T-cell (primary cell): Measurements from ENCODE around the gene DBN1. TPM values are rescaled to one million over a fixed set of nuclear protein-coding genes. Genes with fewer than 3 reads are reported as not detected.

Experiments
- ATAC-seq, 4 experiments: fragments of 200-7000 bp in 3 of 4; fragments of 150-1000 bp in 1 of 4; cut with Tn5 transposase; replicated peaks in 1 of 4; 1 replicate in 3 of 4; 2 replicates in 1 of 4; pipeline ENCODE4 v1.10.0; 2021; ENCODE audit warnings: moderate library complexity in 3 of 4, mild to moderate bottlenecking in 2 of 4, moderate number of reproducible peaks in 1 of 4
- CTCF ChIA-PET, 2 donors: fragments of 300-600 bp; sonication (Branson Sonifier 250); formaldehyde crosslinking; loops; one replicate each; lab custom pipeline; 2022; ENCODE audit warnings: antibody characterized with exemption in 2 of 2; lab: Charles Lee
- POLR2A ChIA-PET, 2 donors: fragments of 300-600 bp; sonication (Branson Sonifier 250); formaldehyde crosslinking; loops; one replicate each; lab custom pipeline; 2022; ENCODE audit warnings: antibody characterized with exemption in 2 of 2; lab: Charles Lee
- DNase-seq, 35 experiments: peaks; one replicate each; pipeline versions ENCODE4 v3.0.0 to v3.0.0-alpha.2; 2013 to 2023
- H3K27ac ChIP-seq: one replicate; pipeline ENCODE4 v1.5.1; 2013; ENCODE audit warnings: low read length
- H3K27me3 ChIP-seq, 2 experiments: replicated peaks in 1 of 2; 1 replicate in 1 of 2; 2 replicates in 1 of 2; pipeline versions ENCODE4 v1.6.1 to v1.7.0; 2013; ENCODE audit warnings: low read length in 1 of 2, mixed read lengths in 1 of 2; ENCODE audit not compliant: control insufficient read depth in 2 of 2, insufficient read depth in 2 of 2; ENCODE audit errors: extremely low read depth in 1 of 2
- H3K36me3 ChIP-seq, 2 donors: 1 replicate in 1 of 2; 2 replicates in 1 of 2; pipeline versions ENCODE4 v1.6.1 to v1.7.0; 2013; ENCODE audit warnings: low read length in 1 of 2; ENCODE audit not compliant: control insufficient read depth in 2 of 2, insufficient read depth in 1 of 2; ENCODE audit errors: extremely low read depth in 1 of 2
- H3K4me1 ChIP-seq, 2 experiments: 1 replicate in 1 of 2; 2 replicates in 1 of 2; pipeline versions ENCODE4 v1.6.1 to v1.7.0; 2013; ENCODE audit warnings: low read length in 2 of 2, mixed read lengths in 1 of 2; ENCODE audit not compliant: insufficient read depth in 2 of 2, control insufficient read depth in 1 of 2; ENCODE audit errors: extremely low read depth in 1 of 2
- H3K4me3 ChIP-seq, 2 donors: 1 replicate in 1 of 2; 2 replicates in 1 of 2; pipeline versions ENCODE4 v1.5.1 to v1.7.0; 2013; ENCODE audit warnings: mild to moderate bottlenecking in 2 of 2, low read length in 1 of 2, moderate library complexity in 1 of 2; ENCODE audit not compliant: control insufficient read depth in 1 of 2; ENCODE audit errors: extremely low read depth in 1 of 2
- H3K9me3 ChIP-seq: 2 replicates; pipeline ENCODE4 v1.7.0; 2013
- H3K27ac Mint-ChIP-seq, 2 donors: one replicate each; pipeline ENCODE4 v1.8.0; 2020 to 2021; ENCODE audit warnings: mild to moderate bottlenecking in 2 of 2, mixed read lengths in 2 of 2
- H3K27me3 Mint-ChIP-seq, 2 donors: one replicate each; pipeline ENCODE4 v1.8.0; 2021 to 2022; ENCODE audit warnings: mixed read lengths in 2 of 2
- H3K36me3 Mint-ChIP-seq: one replicate; pipeline ENCODE4 v1.8.0; 2021; ENCODE audit warnings: mixed read lengths
- H3K4me1 Mint-ChIP-seq, 3 donors: one replicate each; pipeline ENCODE4 v1.8.0; 2020 to 2022; ENCODE audit warnings: mixed read lengths in 3 of 3, mild to moderate bottlenecking in 1 of 3
- H3K4me3 Mint-ChIP-seq, 3 donors: one replicate each; pipeline ENCODE4 v1.8.0; 2020 to 2022; ENCODE audit warnings: mild to moderate bottlenecking in 3 of 3, mixed read lengths in 3 of 3, moderate library complexity in 3 of 3
- H3K9me3 Mint-ChIP-seq, 3 donors: one replicate each; pipeline ENCODE4 v1.8.0; 2020 to 2022; ENCODE audit warnings: mixed read lengths in 3 of 3
- WGBS: methylation state at CpG from one replicate; pipeline ENCODE4 v1.1.5; 2013; ENCODE audit warnings: missing lambda C conversion rate; ENCODE audit not compliant: insufficient coverage; 5-methylcytosine and 5-hydroxymethylcytosine counted together
- total RNA-seq, 35 experiments: library from RNA in 6 of 35; stranded (reverse) in 6 of 35; fragments of 120-200 nt in 1 of 35; gene quantifications; one replicate each; pipeline versions ENCODE4 v1.2.1 to v1.2.4 and lab custom pipeline; 2013 to 2026

DBN1 gene
- total RNA-seq, 5 donors from 2014 or later (not counting 1 experiment from before 2014, with no cell fraction given): 11.6 to 41.3 (median 21.1) TPM

- Histone ChIP-seq H3K36me3 (peaks cover 17 to 54% of the 10 kb centered on the region in 2 donors), H3K9me3 (no peaks in the 10 kb centered on the region), H3K4me1 (peaks cover 3 to 32% of the 10 kb centered on the region in 2 experiments), H3K27ac (no peak overlapping the region), H3K27me3 (no peaks in the 10 kb centered on the region), H3K4me3 (no peak overlapping the region)
- WGBS: 88% methylated on average over 15 of the region's 15 CpGs
- ATAC-seq: no peak
- Mint-ChIP-seq H3K27me3 (no peaks in the 10 kb centered on the region), H3K27ac (no peak overlapping the region), H3K4me1 (peaks cover 8 to 21% (median 20%) of the 10 kb centered on the region in 3 donors), H3K4me3 (no peak overlapping the region), H3K36me3 (peaks cover 30% of the 10 kb centered on the region), H3K9me3 (no peaks in the 10 kb centered on the region)
- peak in 1 of 35 experiments; percentile 46 for DNase-seq
- CTCF ChIA-PET: no interaction called here
- POLR2A ChIA-PET: no interaction called here
Observed at GRCh38 chr5:177510567-177511053, 37.2 kb upstream of the DBN1 start.

- Histone ChIP-seq H3K27me3 (no peaks in the 10 kb centered on the region), H3K9me3 (no peaks in the 10 kb centered on the region), H3K4me1 (peaks cover 2 to 27% of the 10 kb centered on the region in 2 experiments), H3K36me3 (peaks cover 17 to 49% of the 10 kb centered on the region in 2 donors), H3K27ac (no peak overlapping the region), H3K4me3 (no peak overlapping the region)
- Mint-ChIP-seq H3K4me3 (peak overlapping the region in 2 of 3 donors; percentile 24), H3K4me1 (peaks cover 2 to 16% (median 15%) of the 10 kb centered on the region in 3 donors), H3K27me3 (no peaks in the 10 kb centered on the region), H3K9me3 (no peaks in the 10 kb centered on the region), H3K27ac (peak overlapping the region in 1 of 2 donors; percentile 65), H3K36me3 (peaks cover 26% of the 10 kb centered on the region)
- WGBS: 70% methylated on average over 10 of the region's 11 CpGs
- CTCF ChIA-PET: interaction anchor here in 1 of 2 donors (0.6 kb wide), 1 partner anchor 417 kb away, joined by 5 read pairs; no protein-coding TSS in a partner anchor
- DNase-seq (no peak), ATAC-seq (peak in 2 of 4 experiments; percentile 32 to 33)
- POLR2A ChIA-PET: no interaction called here
Observed at GRCh38 chr5:177509991-177510566, 36.6 kb upstream of the DBN1 start.

- CTCF ChIA-PET: interaction anchor here in 1 of 2 donors (0.6 kb wide), 1 partner anchor 417 kb away, joined by 5 read pairs; no protein-coding TSS in a partner anchor
- H3K27me3 Mint-ChIP-seq: no peaks in the 10 kb centered on the region
- POLR2A ChIA-PET: no interaction called here
- H3K36me3 Mint-ChIP-seq: peaks cover 25% of the 10 kb centered on the region
- H3K9me3 Mint-ChIP-seq: no peaks in the 10 kb centered on the region
- ATAC-seq (no peak), DNase-seq (no peak)
- WGBS: 36% methylated on average over 20 of the region's 20 CpGs
- H3K4me1 Mint-ChIP-seq: peaks cover 0 to 16% (median 14%) of the 10 kb centered on the region in 3 donors
- H3K27ac Mint-ChIP-seq: peak within 1 kb of the TSS in 1 of 2 donors; percentile 65
- no peak within 1 kb of the TSS for H3K4me3 ChIP-seq
- H3K4me3 Mint-ChIP-seq: peak within 1 kb of the TSS in 2 of 3 donors; percentile 24 to 31
- H3K9me3 ChIP-seq: no peaks in the 10 kb centered on the region
- H3K4me1 ChIP-seq: peaks cover 2 to 21% of the 10 kb centered on the region in 2 experiments
- no peaks in the 10 kb centered on the region for H3K27me3 ChIP-seq
- no peak within 1 kb of the TSS for H3K27ac ChIP-seq
- peaks cover 17 to 43% of the 10 kb centered on the region in 2 donors for H3K36me3 ChIP-seq
Observed at GRCh38 chr5:177509381-177509951, 36.0 kb upstream of the DBN1 start, which contains the start of gene DOK3. TSS of gene DOK3 (minus strand) at chr5:177509826. CDS start at chr5:177509540, 286 bp downstream.

GRCh38 chr5:177508837-177509236 lies 35.4 kb upstream of the DBN1 start:
- no peak overlapping the region for H3K4me3 ChIP-seq
- H3K4me1 Mint-ChIP-seq: peaks cover 0 to 16% (median 14%) of the 10 kb centered on the region in 3 donors
- 36% methylated on average over 5 of the region's 8 CpGs for WGBS

GRCh38 chr5:177508221-177508611 lies 34.8 kb upstream of the DBN1 start:
- Mint-ChIP-seq H3K4me3 (peak overlapping the region in 1 of 3 donors; percentile 15), H3K9me3 (no peaks in the 10 kb centered on the region), H3K4me1 (peaks cover 0 to 16% (median 14%) of the 10 kb centered on the region in 3 donors), H3K36me3 (peaks cover 13% of the 10 kb centered on the region), H3K27me3 (no peaks in the 10 kb centered on the region), H3K27ac (no peak overlapping the region)
- Histone ChIP-seq H3K4me3 (no peak overlapping the region), H3K27ac (no peak overlapping the region), H3K36me3 (peaks cover 12 to 30% of the 10 kb centered on the region in 2 donors), H3K9me3 (no peaks in the 10 kb centered on the region), H3K4me1 (peaks cover 2 to 17% of the 10 kb centered on the region in 2 experiments), H3K27me3 (no peaks in the 10 kb centered on the region)
- ChIA-PET CTCF (no interaction called here), POLR2A (no interaction called here)
- ATAC-seq (no peak), DNase-seq (no peak)
- WGBS: 82% methylated on average over 25 of the region's 26 CpGs

More at GRCh38 chr5:177508837-177509236, 35.4 kb upstream of the DBN1 start:
- DNase-seq (no peak), ATAC-seq (no peak)
- no peaks in the 10 kb centered on the region for H3K27me3 Mint-ChIP-seq
- H3K9me3 Mint-ChIP-seq: no peaks in the 10 kb centered on the region
- no peaks in the 10 kb centered on the region for H3K9me3 ChIP-seq
- POLR2A ChIA-PET: no interaction called here
- no peaks in the 10 kb centered on the region for H3K27me3 ChIP-seq
- peaks cover 19% of the 10 kb centered on the region for H3K36me3 Mint-ChIP-seq
- peaks cover 17 to 36% of the 10 kb centered on the region in 2 donors for H3K36me3 ChIP-seq
- CTCF ChIA-PET: no interaction called here
- H3K4me3 Mint-ChIP-seq: peak overlapping the region in 1 of 3 donors; percentile 31
- no peak overlapping the region for H3K27ac Mint-ChIP-seq
- H3K27ac ChIP-seq: no peak overlapping the region
- peaks cover 2 to 17% of the 10 kb centered on the region in 2 experiments for H3K4me1 ChIP-seq

GRCh38 chr5:177507596-177508220 lies 34.3 kb upstream of the DBN1 start:
- POLR2A ChIA-PET: no interaction called here
- DNase-seq (no peak), ATAC-seq (no peak)
- Mint-ChIP-seq H3K9me3 (no peaks in the 10 kb centered on the region), H3K4me1 (peaks cover 0 to 16% (median 14%) of the 10 kb centered on the region in 3 donors), H3K27ac (no peak overlapping the region), H3K36me3 (peaks cover 9% of the 10 kb centered on the region), H3K27me3 (no peaks in the 10 kb centered on the region), H3K4me3 (peak overlapping the region in 1 of 3 donors; percentile 15)
- 85% methylated on average over 10 of the region's 17 CpGs for WGBS
- Histone ChIP-seq H3K4me3 (no peak overlapping the region), H3K4me1 (peaks cover 2 to 17% of the 10 kb centered on the region in 2 experiments), H3K36me3 (peaks cover 7 to 25% of the 10 kb centered on the region in 2 donors), H3K27me3 (no peaks in the 10 kb centered on the region), H3K27ac (no peak overlapping the region), H3K9me3 (no peaks in the 10 kb centered on the region)
- CTCF ChIA-PET: no interaction called here
